ENCODE results near the gene OST4.
A peak's percentile ranks its signal among the peaks of the same experiment; 100 is the strongest.

The OST4 gene

DNA sequence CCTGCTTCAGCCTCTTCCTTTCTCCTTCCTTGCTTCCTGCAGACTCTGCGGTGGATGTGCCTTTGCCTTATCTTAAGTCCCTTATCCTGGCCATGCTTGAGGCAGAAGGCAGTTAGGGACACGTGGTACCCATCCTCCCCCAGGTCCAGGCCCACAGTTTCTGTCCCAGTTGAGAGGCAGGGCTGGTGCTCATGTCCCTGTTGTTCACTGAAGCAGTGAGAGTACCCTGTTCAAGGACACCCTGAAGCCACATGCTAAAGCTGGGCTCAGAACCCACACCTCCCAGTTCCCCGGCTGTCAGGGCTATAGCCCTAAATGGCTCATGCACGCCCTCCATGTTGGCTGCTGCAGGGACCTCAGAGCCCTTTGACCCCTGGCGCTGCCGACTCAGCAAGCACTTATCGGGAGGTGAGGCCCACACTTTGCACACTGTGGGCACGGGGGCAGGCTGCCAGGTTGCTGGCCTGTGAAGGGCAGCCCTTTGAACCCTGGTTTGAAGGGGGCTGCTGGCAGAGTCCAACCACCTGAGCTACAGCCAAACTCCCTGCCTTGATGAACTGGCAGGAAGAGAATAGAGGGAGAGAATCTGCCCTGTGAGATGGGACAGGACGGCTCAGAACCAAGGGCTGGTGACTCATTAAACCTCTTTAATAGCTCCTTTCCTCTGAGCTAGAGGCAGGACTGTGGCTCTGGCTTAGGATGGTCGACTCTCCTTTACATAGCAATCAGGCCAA is 21.4 kb upstream of the OST4 start:
- no peak for DNase-seq

DNA sequence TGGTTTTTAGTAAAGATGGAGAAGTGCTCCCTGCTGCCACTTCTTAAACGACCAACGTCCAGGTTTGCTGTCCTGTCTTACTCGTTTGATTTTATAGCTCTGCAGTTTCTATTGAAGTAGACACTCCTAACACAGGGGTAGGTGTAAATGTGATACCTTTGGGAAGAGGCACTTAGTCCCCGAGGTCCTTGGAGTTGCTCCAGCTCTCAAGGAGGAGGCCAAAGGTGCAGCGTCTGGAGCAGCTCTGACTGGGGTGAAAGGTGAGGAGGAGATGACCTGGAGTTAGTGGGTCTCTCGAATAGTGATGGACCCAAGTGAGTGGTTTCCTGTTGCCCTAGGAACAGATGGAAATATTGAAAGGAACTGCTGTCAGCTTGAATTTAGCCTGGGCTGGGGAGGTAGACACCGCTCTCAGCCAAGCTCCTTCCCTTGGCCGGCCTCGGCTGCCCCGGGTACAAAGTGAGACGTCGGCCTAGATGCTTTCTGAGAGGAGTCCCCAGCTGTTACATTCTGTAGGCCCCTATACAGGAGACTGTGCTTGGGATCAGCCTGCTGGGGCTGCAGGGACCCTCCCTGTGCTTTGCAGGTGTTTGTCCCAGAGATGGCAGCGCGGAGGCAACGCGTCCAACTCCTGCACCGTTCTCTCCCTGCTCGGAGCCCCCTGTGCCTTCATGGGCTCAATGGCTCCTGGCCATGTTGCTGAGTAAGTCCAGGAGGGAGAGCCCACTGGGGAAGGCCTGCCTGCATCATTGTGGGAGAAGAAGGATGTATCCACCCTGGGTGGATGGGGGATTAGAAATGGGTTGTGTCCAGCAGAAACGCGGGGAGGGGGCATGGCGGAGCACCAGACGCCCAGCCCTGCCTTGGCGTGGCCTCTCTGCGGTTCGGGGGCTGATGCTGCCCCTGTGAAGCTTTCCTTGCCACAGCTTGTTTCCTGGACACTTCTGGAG is 20.6 kb upstream of the OST4 start:
- DNase-seq, result no peak

DNA sequence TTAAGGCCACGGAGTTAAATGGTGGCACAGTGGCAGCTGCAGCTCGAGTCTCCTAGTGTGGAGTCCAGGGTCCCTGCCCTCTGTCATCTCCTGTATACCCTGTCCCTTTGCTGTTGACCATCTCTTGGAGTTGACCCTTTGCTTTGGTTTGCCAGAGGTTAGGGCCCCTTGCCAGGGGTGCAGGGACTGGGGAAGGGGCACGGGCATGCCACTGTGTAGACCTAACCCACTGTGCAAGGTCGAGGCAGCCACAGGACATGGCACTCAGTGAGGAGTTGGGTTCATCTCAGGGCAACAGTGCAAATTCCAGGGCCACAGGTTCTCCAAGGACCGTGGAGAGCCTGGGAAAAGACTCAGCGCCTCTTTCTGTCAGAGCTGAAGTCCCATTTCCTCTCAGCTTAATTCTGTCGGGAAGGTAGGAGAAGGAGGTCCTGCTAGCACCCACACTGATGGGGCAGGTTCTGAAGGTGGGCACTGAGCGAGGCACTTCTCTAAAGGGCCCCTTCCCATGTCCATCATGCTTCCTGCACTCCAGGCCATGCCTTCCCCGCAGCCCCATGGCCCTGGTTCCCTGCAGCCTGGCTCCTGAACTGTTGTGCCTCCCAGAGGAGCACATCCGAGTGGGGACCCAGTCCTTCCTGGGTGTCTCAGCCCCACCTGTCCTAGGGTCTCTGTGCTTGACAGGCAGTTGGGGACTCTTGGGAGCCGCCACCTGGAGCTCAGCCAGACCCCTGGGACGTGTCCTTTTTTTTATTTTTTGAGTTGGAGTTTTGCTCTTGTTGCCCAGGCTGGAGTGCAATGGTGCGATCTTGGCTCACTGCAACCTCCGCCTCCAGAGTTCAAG is 17.9 kb upstream of the OST4 start:
- DNase-seq, result no peak

DNA sequence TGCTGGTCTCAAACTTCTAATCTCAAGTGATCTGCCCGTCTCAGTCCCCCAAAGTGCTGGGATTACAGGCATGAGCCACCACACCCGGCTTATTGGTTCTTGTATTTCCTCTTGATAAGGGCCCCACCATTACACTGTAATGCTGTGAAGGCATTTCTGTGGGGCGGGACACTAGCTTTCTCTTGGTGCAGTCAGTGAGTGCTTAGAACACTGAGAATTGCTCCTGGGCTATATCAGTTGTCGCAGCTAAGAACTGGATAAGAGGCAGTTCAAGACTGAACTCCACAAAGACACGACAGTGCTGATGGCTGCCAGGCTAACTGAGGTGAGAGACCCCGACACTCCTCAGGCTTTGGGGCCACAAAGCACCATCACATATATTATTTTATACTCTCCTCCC is 17.2 kb upstream of the OST4 start:
- no peak for DNase-seq

DNA sequence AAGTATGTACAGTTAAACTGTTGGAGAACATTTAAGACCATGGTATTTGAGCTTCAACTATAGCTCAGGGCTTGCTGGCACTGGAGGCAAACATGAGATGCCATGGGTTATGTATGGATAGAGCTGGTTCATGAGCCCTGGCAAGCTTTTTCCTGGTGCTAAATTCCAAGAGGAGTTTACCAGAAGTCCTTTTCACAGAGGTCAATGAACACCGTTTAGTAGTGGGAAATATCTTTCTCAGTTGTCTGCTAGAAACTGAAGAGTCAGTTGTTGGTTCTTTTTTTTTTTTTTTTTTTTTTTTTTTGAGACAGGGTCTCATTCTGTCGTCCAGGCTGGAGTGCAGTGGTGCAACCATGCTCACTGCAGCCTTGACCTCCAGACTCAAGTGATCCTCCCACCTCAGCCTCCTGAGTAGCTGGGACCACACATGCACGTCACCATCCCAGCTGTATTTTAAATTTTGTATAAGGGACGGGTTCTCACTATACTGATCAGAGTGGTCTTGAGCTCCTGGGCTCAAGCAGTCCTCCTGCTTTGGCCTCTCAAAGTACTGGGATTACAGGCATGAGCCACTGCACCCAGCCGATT is 16.5 kb upstream of the OST4 start:
- DNase-seq, result no peak

DNA sequence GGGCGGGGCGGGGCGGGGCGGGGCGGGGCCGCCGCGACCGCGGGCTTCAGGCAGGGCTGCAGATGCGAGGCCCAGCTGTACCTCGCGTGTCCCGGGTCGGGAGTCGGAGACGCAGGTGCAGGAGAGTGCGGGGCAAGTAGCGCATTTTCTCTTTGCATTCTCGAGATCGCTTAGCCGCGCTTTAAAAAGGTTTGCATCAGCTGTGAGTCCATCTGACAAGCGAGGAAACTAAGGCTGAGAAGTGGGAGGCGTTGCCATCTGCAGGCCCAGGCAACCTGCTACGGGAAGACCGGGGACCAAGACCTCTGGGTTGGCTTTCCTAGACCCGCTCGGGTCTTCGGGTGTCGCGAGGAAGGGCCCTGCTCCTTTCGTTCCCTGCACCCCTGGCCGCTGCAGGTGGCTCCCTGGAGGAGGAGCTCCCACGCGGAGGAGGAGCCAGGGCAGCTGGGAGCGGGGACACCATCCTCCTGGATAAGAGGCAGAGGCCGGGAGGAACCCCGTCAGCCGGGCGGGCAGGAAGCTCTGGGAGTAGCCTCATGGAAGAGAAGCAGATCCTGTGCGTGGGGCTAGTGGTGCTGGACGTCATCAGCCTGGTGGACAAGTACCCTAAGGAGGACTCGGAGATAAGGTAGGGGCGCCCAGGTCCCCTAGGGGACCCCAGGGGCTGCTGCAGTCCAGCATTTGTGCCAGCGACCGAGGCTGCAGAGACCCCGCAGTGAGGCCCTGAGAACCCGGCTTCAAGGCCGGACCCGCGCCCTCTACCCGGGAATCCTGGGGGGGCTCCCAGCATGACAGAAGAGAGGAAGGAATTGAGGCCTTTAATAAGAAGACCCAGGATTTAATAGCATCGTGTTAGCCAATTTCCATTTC is 15.5 kb upstream of the OST4 start, which contains the start of gene KHK:
TSS of gene KHK (plus strand) at position 49 of the 870 bp plus-strand sequence. CDS start at position 537, 488 bp downstream.
- DNase-seq, result peak; percentile 84

DNA sequence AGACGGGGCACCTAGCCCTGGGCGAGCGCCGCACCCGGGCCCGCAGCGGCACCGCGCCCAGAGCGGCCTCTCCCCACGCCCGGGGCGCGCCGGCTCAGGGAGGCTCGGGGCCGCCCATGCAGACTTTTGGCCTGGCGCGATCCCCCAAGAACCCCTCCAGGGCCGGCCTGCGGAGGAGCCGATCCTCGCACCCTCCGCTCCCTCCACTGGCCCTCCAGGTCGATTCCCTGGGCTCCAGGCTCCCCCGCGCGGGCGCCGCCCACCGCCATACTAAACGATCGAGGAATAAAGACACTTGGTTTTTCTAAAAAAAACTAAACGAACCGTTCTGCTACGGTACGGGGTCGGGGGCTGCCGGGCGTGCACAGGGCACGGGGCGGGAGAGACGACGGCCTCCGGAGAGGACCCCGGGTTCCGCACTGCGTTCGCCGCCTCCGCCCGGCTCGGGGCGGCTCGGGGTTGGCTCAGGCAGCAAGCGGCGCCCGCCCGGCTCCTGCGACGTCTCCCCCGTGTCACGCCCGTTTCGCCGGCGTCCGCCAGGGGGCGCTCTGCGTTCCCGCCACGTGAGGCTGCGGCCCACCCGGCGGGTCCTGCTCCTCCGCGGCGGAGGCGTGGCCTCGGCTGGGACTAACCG is 14.8 kb upstream of the OST4 start:
- peak; percentile 92 for DNase-seq

DNA sequence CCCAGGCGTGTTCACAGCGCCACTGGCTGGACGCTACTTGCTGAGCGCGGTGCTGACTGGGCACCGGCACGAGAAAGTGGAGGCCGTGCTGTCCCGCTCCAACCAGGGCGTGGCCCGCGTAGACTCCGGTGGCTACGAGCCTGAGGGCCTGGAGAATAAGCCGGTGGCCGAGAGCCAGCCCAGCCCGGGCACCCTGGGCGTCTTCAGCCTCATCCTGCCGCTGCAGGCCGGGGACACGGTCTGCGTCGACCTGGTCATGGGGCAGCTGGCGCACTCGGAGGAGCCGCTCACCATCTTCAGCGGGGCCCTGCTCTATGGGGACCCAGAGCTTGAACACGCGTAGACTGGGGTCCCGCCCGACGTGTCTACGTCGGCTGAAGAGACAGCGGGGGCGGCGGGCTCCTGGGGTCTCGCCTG is 14.2 kb upstream of the OST4 start:
- DNase-seq, result peak; percentile 49

DNA sequence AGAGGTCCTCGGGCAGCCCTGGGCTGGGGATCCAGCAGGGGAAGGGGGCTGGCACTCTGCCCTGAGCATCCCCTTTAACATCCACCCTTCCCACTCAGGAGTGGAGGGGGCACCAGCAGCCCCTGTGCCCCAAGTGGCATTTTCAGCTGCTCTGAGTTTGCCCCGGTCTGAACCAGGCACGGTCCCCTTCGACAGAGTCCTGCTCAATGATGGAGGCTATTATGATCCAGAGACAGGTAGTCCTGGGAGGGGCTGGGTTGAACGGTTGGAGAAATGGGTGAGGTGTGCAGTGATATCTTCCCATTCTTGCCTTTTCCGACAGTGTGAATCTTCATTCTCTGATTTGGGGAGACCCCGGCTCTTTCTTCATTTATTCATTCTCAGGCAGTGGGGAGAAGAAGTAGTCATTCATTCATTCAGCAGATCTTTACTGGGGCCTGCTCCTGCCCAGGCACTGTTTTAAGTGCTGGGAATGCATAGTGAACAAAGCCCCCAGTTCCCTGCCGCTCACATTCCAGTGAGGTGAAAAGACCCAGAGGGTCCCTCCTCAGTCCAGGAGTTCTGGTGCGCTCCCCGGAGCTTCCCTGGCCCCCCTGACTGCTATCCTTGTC is 13.7 kb upstream of the OST4 start:
- DNase-seq, result no peak

DNA sequence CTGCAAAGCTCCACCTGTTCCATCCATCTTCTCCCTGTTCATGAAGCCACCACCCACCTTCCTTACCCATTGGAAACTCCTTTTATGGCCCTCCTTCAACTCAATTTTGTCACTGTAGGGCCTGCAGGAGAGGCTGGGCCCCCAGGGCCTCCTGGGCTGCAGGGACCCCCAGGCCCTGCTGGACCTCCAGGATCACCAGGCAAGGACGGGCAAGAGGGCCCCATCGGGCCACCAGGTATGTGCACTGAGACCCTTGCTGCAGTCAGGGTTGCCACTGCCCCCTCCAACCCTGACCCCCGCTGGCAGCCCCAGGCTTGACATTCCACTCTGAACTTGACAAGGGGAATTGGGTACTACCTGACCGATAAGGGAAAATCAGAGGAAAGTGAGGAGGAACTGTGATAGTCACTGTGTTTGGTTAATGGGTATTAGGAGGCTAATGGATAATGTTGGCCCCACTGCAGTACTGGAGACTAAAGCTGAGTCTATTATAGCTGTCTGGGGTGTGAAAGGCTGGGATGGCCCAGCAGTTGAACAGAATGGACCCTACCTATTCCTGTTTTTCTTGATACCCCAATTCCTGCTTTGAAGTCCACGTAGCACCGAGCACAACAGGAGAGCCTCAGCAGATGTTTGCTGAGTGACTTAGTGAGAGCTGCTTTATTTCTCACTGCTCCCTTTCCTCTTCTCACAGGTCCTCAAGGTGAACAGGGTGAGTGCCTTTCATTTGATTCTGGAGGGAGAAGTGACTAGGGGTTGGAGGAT is 13.0 kb upstream of the OST4 start:
- no peak for DNase-seq

DNA sequence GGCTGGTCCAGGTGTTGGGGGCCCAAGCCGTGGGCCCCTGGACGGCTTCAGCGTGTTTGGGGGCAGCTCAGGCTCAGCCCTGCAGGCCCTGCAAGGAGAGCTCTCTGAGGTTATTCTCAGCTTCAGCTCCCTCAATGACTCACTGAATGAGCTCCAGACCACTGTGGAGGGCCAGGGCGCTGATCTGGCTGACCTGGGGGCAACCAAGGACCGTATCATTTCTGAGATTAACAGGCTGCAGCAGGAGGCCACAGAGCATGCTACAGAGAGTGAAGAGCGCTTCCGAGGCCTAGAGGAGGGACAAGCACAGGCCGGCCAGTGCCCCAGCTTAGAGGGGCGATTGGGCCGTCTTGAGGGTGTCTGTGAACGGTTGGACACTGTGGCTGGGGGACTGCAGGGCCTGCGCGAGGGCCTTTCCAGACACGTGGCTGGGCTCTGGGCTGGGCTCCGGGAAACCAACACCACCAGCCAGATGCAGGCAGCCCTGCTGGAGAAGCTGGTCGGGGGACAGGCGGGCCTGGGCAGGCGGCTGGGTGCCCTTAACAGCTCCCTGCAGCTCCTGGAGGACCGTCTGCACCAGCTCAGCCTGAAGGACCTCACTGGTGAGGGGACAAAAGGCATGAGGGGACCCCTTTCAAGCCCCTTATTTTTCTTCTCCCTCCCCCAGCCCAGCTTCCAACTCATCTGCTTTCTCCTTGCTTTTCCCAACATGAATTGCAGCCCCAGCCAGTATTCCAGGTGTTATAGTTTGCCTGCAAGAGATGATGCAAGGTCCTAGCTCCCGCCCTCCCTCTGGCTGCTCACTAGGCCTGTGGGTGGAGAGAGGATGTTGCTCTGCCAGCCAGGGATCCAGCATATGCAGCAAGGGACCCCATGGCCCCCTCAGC is 12.2 kb upstream of the OST4 start:
- DNase-seq, result no peak

DNA sequence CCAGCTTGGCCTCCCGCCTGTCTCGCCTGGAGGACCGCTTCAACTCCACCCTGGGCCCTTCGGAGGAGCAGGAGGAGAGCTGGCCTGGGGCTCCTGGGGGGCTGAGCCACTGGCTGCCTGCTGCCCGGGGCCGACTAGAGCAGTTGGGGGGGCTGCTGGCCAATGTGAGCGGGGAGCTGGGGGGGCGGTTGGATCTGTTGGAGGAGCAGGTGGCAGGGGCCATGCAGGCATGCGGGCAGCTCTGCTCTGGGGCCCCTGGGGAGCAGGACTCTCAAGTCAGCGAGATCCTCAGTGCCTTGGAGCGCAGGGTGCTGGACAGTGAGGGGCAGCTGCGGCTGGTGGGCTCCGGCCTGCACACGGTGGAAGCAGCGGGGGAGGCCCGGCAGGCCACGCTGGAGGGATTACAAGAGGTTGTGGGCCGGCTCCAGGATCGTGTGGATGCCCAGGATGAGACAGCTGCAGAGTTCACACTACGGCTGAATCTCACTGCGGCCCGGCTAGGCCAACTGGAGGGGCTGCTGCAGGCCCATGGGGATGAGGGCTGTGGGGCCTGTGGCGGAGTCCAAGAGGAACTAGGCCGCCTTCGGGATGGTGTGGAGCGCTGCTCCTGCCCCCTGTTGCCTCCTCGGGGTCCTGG is 11.4 kb upstream of the OST4 start:
- DNase-seq, result no peak

DNA sequence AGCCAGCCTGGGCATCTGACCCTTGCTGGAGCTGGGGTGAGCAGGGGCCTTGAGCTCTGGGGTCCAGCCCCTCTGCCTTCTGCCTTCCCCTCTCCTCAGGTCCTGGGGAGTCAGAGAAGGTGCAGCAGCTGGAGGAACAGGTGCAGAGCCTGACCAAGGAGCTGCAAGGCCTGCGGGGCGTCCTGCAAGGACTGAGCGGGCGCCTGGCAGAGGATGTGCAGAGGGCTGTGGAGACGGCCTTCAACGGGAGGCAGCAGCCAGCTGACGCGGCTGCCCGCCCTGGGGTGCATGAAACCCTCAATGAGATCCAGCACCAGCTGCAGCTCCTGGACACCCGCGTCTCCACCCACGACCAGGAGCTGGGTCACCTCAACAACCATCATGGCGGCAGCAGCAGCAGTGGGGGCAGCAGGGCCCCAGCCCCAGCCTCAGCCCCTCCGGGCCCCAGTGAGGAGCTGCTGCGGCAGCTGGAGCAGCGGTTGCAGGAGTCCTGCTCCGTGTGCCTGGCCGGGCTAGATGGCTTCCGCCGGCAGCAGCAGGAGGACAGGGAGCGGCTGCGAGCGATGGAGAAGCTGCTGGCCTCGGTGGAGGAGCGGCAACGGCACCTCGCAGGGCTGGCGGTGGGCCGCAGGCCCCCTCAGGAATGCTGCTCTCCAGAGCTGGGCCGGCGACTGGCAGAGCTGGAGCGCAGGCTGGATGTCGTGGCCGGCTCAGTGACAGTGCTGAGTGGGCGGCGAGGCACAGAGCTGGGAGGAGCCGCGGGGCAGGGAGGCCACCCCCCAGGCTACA is 10.7 kb upstream of the OST4 start:
- DNase-seq, result no peak

DNA sequence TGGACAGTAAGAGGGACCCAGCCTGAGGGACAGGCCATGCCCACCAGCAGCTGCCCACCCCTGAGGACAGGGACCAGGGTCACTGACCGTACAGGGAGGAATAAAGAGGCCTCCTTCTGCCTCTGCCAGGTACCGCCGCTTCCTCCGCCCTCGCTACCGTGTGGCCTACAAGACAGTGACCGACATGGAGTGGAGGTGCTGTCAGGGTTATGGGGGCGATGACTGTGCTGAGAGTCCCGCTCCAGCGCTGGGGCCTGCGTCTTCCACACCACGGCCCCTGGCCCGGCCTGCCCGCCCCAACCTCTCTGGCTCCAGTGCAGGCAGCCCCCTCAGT is 9.1 kb upstream of the OST4 start:
- DNase-seq, result no peak

DNA sequence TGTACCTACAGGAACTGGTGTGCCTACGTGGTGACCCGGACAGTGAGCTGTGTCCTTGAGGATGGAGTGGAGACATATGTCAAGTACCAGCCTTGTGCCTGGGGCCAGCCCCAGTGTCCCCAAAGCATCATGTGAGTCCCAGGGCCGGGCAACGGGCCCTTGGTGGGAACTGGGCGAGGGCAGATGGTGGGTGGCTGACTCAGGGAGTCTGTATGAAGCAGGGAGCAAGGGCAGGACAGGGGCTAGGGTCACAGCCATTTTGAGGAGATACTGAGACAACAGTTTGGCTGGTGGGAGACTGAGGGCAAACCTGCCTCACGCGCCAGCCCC is 8.7 kb upstream of the OST4 start:
- no peak for DNase-seq

DNA sequence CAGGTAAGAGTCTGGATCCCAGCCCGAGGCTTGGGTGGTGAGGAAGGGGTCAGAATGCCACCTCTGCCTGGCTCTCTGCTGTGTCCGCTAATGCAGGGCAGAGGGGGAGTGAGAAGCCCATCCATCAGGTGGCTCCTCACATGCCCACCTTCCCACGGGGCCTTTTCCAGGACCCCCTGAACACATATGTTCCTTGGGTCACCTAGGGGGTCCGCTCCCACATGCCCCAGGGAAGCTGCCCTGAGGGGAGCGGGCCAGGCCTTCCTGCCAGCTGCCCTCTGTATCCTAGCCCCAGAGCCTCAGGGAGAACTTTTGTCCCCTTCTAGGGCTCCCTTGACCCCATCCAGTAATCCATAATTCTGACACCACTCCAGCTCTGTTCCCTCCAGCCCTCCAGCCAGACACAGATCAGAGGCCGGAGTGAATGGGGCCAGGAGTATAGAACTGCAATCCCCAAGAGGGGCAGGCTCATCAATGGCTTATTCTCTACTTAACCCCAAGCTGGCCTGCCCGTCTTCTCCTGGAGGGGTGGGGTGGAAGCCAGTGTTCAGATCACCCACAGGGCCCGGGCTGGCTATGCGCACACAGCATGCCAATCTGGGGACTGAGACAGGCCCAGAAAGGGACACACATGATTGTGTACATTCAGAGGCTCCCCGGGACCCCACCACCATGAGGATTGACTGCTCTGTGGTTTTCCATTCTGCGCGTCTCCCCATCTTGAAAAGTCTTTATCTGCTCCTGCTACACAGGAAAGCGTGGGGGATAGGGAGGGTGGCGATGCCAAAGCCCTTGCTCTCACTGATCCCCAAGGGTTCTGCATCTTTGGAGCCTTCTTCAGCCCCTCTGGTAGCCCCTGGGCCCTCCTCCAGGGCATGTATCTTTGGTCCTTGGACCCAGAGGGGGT is 8.0 kb upstream of the OST4 start:
- no peak for DNase-seq

Measured in NCI-H146 (cell line).